ENCODE data around the gene HERPUD2. TPM values are rescaled to one million over a fixed set of nuclear protein-coding genes. Genes with fewer than 3 reads are reported as not detected.
A peak's percentile ranks its signal among the peaks of the same experiment; 100 is the strongest.
"Not testable (repeated sequence)": the region's sequence is repeated elsewhere in the genome, so short reads cannot be mapped to it uniquely, and the experiment has no call there.

HERPUD2 gene
- total RNA-seq, 1 donor from 2014 or later, result 29.8 TPM

DNA sequence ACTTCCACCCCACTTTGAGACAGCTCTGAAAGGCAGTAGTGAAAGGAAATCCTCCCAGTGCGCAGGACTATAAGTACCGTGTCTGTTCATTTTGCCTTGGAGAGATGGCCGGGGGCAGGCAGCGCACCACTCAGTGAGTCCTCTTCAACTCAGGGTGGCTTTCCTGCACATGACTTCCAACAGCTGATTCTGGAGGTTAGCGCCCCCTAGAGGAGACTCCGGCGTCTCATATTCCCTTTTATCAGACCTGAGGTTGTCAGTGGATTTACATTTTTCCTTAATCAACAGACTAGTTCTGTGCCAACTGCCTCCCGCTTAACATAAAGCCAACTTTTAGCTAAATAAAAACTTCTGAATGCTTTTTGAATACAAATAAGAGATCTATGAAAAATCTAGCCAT, 101.0 kb downstream of the HERPUD2 start:
- H3K4me1 Mint-ChIP-seq (ENCODE audit: unreplicated experiment), result no peaks in the 10 kb centered on the region
- H3K27ac Mint-ChIP-seq, result no peak overlapping the region
- H3K4me3 Mint-ChIP-seq, result no peak overlapping the region
- no peak for DNase-seq (ENCODE audit: extremely low spot score, unreplicated experiment)
- no peaks in the 10 kb centered on the region for H3K27me3 Mint-ChIP-seq
- TF ChIP-seq, protein P1, sequence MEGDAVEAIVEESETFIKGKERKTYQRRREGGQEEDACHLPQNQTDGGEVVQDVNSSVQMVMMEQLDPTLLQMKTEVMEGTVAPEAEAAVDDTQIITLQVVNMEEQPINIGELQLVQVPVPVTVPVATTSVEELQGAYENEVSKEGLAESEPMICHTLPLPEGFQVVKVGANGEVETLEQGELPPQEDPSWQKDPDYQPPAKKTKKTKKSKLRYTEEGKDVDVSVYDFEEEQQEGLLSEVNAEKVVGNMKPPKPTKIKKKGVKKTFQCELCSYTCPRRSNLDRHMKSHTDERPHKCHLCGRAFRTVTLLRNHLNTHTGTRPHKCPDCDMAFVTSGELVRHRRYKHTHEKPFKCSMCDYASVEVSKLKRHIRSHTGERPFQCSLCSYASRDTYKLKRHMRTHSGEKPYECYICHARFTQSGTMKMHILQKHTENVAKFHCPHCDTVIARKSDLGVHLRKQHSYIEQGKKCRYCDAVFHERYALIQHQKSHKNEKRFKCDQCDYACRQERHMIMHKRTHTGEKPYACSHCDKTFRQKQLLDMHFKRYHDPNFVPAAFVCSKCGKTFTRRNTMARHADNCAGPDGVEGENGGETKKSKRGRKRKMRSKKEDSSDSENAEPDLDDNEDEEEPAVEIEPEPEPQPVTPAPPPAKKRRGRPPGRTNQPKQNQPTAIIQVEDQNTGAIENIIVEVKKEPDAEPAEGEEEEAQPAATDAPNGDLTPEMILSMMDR (conservative IDR thresholded peaks at IDR 0.05), result peak; percentile 65
- no peaks in the 10 kb centered on the region for H3K36me3 Mint-ChIP-seq
- no peaks in the 10 kb centered on the region for H3K9me3 Mint-ChIP-seq

DNA sequence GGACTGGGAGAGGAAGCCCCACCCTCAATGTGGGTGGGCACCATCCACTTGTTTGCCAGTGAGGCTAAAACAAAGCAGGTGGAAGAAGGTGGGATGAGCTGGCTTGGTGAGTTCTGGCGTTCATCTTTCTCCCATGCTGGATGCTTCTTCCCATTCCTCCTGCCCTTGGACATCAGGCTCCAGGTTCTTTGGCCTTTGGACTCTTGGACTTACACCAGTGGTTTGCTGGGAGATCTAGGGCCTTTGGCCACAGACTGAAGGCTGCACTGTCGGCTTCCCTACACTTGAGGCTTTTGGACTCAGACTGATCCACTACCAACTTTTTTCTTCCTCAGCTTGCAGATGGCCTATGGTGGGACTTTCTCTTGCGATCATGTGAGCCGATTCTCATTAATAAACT, 106.3 kb downstream of the HERPUD2 start:
- H3K4me3 Mint-ChIP-seq, result no peak overlapping the region
- TF ChIP-seq, protein P1 (conservative IDR thresholded peaks at IDR 0.05), result no peak
- H3K27ac Mint-ChIP-seq, result no peak overlapping the region
- no peaks in the 10 kb centered on the region for H3K4me1 Mint-ChIP-seq (ENCODE audit: unreplicated experiment)
- no peaks in the 10 kb centered on the region for H3K36me3 Mint-ChIP-seq
- DNase-seq (ENCODE audit: extremely low spot score, unreplicated experiment), result no peak
- H3K9me3 Mint-ChIP-seq, result no peaks in the 10 kb centered on the region
- H3K27me3 Mint-ChIP-seq, result no peaks in the 10 kb centered on the region

DNA sequence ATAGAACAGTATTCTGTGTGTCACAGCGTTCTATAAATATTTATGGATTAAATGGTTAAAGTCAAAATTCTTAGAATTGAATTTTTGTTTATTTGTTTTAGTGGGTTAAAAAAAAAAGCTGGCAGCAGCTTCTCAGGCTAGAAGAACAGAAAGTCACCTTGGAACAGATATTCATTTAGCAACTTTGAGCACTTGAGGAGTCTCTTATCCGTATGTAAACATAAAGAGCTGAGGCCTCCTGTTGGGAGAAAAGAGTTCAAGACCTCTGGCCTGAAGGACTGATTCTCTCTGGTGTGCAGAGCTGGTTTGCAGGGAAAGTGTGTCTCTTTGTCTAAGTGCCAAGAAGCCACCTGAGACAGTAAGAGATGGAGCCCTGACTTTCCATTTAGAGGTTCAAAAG, 109.9 kb downstream of the HERPUD2 start:
- H3K27me3 Mint-ChIP-seq, result no peaks in the 10 kb centered on the region
- no peak for DNase-seq (ENCODE audit: extremely low spot score, unreplicated experiment)
- no peak overlapping the region for H3K4me3 Mint-ChIP-seq
- H3K9me3 Mint-ChIP-seq, result no peaks in the 10 kb centered on the region
- TF ChIP-seq, protein P1 (conservative IDR thresholded peaks at IDR 0.05), result no peak
- no peaks in the 10 kb centered on the region for H3K4me1 Mint-ChIP-seq (ENCODE audit: unreplicated experiment)
- H3K27ac Mint-ChIP-seq, result no peak overlapping the region
- no peaks in the 10 kb centered on the region for H3K36me3 Mint-ChIP-seq

DNA sequence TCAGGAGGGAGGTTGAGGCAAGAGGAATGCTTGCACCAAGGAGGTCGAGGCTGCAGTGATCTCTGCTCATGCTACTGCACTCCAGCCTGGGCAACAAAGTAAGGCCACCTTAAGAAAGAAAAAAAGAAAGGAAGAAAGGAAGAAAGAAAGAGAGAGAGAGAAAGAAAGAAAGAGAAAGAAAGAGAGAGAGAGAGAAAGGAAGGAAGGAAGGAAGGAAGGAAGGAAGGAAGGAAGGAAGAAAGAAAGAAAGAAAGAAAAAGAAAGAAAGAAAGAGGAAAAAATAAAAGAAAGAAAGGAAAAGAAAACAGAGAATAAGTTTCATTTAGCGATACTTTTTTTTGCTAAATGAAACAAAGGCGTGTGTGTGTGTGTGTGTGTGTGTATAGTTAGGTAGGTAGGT, 110.4 kb downstream of the HERPUD2 start:
- not testable (repeated sequence) for H3K27me3 Mint-ChIP-seq; H3K9me3 Mint-ChIP-seq; H3K36me3 Mint-ChIP-seq; H3K4me1 Mint-ChIP-seq (ENCODE audit: unreplicated experiment); DNase-seq (ENCODE audit: extremely low spot score, unreplicated experiment); H3K4me3 Mint-ChIP-seq; H3K27ac Mint-ChIP-seq

Other genes starting within 250 kb of the HERPUD2 start
- 156 and 200 TPM in 2 replicates for gene SEPTIN7, start 105.9 kb upstream of the HERPUD2 start, total RNA-seq (ENCODE audit: low replicate concordance)